Prostate gland (tissue), 2 donors: Measurements from ENCODE around the gene PLAAT3.

ENCODE experiments used
- POLR2A ChIP-seq: fragments of 450-650 bp; IDR thresholded peaks from one replicate; pipeline ENCODE4 v1.6.1; 2016; ENCODE audit warnings: antibody characterized with exemption, mild to moderate bottlenecking
- TF ChIP-seq, protein P1 (sequence below), 4 experiments: fragments of 200-600 bp in 2 of 4; fragments of 450-650 bp in 2 of 4; sonication (generic) in 2 of 4; IDR thresholded peaks; 1 replicate in 3 of 4; 2 replicates in 1 of 4; pipeline ENCODE4 v1.5.1; 2016 to 2019; ENCODE audit warnings: antibody characterized with exemption in 4 of 4, mild to moderate bottlenecking in 2 of 4, moderate library complexity in 2 of 4

DNA sequence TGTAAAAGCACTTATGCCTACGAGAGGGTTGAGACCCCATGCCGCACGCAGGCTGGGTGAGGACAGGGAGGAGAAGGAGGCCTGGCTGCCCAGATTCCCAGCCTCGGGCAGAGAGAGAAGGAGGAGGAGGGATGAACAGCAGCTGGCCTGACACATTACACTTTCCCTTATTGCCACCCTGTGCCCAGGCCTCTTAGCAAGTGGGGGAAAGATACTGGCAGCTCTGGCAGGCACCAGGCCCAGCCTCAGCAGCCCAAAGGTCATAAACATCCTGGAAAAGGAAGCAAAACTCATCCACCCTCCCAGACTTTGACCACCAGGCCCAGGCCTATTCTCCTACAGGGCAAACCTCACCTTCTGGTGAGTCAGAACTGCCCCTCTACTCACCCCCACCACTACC, 4.7 kb downstream of the PLAAT3 start:
- TF ChIP-seq, protein P1, sequence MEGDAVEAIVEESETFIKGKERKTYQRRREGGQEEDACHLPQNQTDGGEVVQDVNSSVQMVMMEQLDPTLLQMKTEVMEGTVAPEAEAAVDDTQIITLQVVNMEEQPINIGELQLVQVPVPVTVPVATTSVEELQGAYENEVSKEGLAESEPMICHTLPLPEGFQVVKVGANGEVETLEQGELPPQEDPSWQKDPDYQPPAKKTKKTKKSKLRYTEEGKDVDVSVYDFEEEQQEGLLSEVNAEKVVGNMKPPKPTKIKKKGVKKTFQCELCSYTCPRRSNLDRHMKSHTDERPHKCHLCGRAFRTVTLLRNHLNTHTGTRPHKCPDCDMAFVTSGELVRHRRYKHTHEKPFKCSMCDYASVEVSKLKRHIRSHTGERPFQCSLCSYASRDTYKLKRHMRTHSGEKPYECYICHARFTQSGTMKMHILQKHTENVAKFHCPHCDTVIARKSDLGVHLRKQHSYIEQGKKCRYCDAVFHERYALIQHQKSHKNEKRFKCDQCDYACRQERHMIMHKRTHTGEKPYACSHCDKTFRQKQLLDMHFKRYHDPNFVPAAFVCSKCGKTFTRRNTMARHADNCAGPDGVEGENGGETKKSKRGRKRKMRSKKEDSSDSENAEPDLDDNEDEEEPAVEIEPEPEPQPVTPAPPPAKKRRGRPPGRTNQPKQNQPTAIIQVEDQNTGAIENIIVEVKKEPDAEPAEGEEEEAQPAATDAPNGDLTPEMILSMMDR (IDR thresholded peaks at IDR 0.05) = no peak
- TF ChIP-seq POLR2A = no peak
